GM12891 (cell line): Measurements from ENCODE around the gene RCOR3.

Source experiments
- PAX5 ChIP-seq: IDR thresholded peaks from 2 replicates; pipeline ENCODE4 v1.6.1; 2011; ENCODE audit warnings: low read length, moderate library complexity, mild to moderate bottlenecking; ENCODE audit not compliant: insufficient read depth, severe bottlenecking
- POLR2A ChIP-seq: IDR thresholded peaks from 2 replicates; pipeline ENCODE4 v1.6.1; 2011; ENCODE audit warnings: low read depth, low read length, control low read depth
- POLR2AphosphoS5 ChIP-seq: IDR thresholded peaks from 2 replicates; pipeline ENCODE4 v1.6.1; 2011; ENCODE audit warnings: low read depth, low read length, control low read depth
- POU2F2 ChIP-seq: IDR thresholded peaks from 2 replicates; pipeline ENCODE4 v1.6.1; 2011; ENCODE audit warnings: low read depth, mild to moderate bottlenecking, control low read depth, low read length, moderate library complexity
- SPI1 ChIP-seq: IDR thresholded peaks from 2 replicates; pipeline ENCODE4 v1.6.1; 2011; ENCODE audit warnings: low read depth, low read length, control low read depth
- TAF1 ChIP-seq: IDR thresholded peaks from 2 replicates; pipeline ENCODE4 v1.6.1; 2011; ENCODE audit warnings: low read depth, low read length, control low read depth

- no peak for TF ChIP-seq POLR2AphosphoS5
- no peak for TF ChIP-seq POLR2A
- no peak for TF ChIP-seq TAF1
- no peak for TF ChIP-seq POU2F2
- TF ChIP-seq PAX5: no peak
- no peak for TF ChIP-seq SPI1
Observed at GRCh38 chr1:211296396-211296795, 37.2 kb downstream of the RCOR3 start.
